Measurements from ENCODE around the gene GLT8D1. TPM values are rescaled to one million over a fixed set of nuclear protein-coding genes. Genes with fewer than 3 reads are reported as not detected.

The GLT8D1 gene
- total and polyA plus RNA-seq, 2 donors (not counting 1 experiment from before 2014, with no cell fraction given): 116 to 160 TPM

DNA sequence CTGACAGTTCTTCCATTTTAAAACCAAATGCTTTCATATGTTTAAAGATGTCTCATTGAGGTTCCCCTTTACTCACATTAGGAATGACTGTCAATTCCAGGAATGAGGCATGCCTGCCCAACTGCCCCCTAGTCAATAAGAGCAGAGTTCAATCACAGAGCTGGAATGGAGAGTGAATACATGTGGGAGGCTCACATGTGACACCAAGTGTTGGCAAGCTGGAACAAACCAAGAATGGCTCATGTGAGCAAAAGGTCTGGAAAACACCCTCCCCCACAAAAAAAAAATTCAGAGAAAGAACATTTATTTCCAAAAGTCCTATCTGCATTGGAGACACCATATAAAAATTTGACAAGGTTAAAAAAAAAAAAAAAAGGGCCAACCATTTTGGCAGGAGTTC, 23.6 kb downstream of the GLT8D1 start:
- Histone ChIP-seq H3K79me2 (ENCODE audit: control insufficient read depth, insufficient read depth, low read length) (peaks cover 64% of the 10 kb centered on the region), H2AFZ (ENCODE audit: low read length) (no peak overlapping the region), H3K36me3 (ENCODE audit: control insufficient read depth, insufficient read depth, low read length) (peaks cover 3% of the 10 kb centered on the region), H3K27ac (ENCODE audit: insufficient read depth, low read length) (peak overlapping the region; percentile 76), H3K27me3 (ENCODE audit: control insufficient read depth, insufficient read depth, low read length) (no peaks in the 10 kb centered on the region), H3K4me3 (replicated peaks in 1 of 4; ENCODE audit: control extremely low read depth in 1 of 4, insufficient read depth in 1 of 4, low read depth in 3 of 4, low read length in 4 of 4) (peak overlapping the region in 1 of 4 experiments; percentile 33), H3K4me2 (ENCODE audit: extremely low read depth, insufficient read depth, low read length) (no peak overlapping the region), H4K20me1 (ENCODE audit: control insufficient read depth, extremely low read depth, insufficient read depth, low read length) (no peaks in the 10 kb centered on the region), H3K4me1 (ENCODE audit: control insufficient read depth, extremely low read depth, insufficient read depth, low read length) (peaks cover 18% of the 10 kb centered on the region), H3K9ac (ENCODE audit: insufficient read depth, low read length) (no peak overlapping the region), H3K9me3 (ENCODE audit: control insufficient read depth, insufficient read depth, low read depth, low read length) (no peaks in the 10 kb centered on the region)
- TF ChIP-seq, protein P1, sequence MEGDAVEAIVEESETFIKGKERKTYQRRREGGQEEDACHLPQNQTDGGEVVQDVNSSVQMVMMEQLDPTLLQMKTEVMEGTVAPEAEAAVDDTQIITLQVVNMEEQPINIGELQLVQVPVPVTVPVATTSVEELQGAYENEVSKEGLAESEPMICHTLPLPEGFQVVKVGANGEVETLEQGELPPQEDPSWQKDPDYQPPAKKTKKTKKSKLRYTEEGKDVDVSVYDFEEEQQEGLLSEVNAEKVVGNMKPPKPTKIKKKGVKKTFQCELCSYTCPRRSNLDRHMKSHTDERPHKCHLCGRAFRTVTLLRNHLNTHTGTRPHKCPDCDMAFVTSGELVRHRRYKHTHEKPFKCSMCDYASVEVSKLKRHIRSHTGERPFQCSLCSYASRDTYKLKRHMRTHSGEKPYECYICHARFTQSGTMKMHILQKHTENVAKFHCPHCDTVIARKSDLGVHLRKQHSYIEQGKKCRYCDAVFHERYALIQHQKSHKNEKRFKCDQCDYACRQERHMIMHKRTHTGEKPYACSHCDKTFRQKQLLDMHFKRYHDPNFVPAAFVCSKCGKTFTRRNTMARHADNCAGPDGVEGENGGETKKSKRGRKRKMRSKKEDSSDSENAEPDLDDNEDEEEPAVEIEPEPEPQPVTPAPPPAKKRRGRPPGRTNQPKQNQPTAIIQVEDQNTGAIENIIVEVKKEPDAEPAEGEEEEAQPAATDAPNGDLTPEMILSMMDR (conservative IDR thresholded peaks at IDR 0.05 in 1 of 2, IDR thresholded peaks at IDR 0.05 in 1 of 2; ENCODE audit: low read depth in 1 of 2, low read length in 2 of 2): peak in 1 of 2 donors; percentile 12
- TF ChIP-seq EZH2 (IDR thresholded peaks at IDR 0.05; ENCODE audit: low read length, missing control alignments): no peak
- DNase-seq (ENCODE audit: low read depth in 2 of 2): peak; percentile 80 to 94

DNA sequence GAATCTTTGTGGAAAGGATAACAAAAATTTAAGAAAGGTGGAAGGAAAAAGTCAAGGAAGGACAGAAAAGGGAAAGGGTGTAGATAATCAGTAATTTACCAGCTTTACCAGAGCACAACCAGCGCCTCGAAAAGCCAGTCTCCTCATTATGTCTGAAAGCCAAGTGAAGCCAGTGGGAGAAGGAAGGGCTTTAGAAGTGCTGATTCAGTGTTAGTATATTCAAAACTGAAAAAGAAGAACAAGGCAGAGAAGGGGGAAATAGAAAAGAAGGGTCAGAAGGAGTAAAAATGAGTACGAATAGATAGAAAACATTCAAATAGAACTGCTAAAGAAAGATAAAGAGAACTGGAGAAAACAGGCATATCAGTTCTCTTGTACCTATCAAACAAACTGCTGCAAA, 24.0 kb downstream of the GLT8D1 start:
- Histone ChIP-seq H3K4me2 (ENCODE audit: extremely low read depth, insufficient read depth, low read length) (no peak overlapping the region), H3K79me2 (ENCODE audit: control insufficient read depth, insufficient read depth, low read length) (peaks cover 60% of the 10 kb centered on the region), H3K4me1 (ENCODE audit: control insufficient read depth, extremely low read depth, insufficient read depth, low read length) (peaks cover 15% of the 10 kb centered on the region), H3K36me3 (ENCODE audit: control insufficient read depth, insufficient read depth, low read length) (peaks cover 3% of the 10 kb centered on the region), H3K4me3 (replicated peaks in 1 of 4; ENCODE audit: control extremely low read depth in 1 of 4, insufficient read depth in 1 of 4, low read depth in 3 of 4, low read length in 4 of 4) (peak overlapping the region in 1 of 4 experiments; percentile 33), H4K20me1 (ENCODE audit: control insufficient read depth, extremely low read depth, insufficient read depth, low read length) (no peaks in the 10 kb centered on the region), H3K27me3 (ENCODE audit: control insufficient read depth, insufficient read depth, low read length) (no peaks in the 10 kb centered on the region), H3K9ac (ENCODE audit: insufficient read depth, low read length) (no peak overlapping the region), H3K27ac (ENCODE audit: insufficient read depth, low read length) (peak overlapping the region; percentile 76), H2AFZ (ENCODE audit: low read length) (no peak overlapping the region), H3K9me3 (ENCODE audit: control insufficient read depth, insufficient read depth, low read depth, low read length) (no peaks in the 10 kb centered on the region)
- TF ChIP-seq EZH2 (IDR thresholded peaks at IDR 0.05; ENCODE audit: low read length, missing control alignments): no peak
- TF ChIP-seq, protein P1 (conservative IDR thresholded peaks at IDR 0.05 in 1 of 2, IDR thresholded peaks at IDR 0.05 in 1 of 2; ENCODE audit: low read depth in 1 of 2, low read length in 2 of 2): no peak
- DNase-seq (ENCODE audit: low read depth in 2 of 2): no peak

DNA sequence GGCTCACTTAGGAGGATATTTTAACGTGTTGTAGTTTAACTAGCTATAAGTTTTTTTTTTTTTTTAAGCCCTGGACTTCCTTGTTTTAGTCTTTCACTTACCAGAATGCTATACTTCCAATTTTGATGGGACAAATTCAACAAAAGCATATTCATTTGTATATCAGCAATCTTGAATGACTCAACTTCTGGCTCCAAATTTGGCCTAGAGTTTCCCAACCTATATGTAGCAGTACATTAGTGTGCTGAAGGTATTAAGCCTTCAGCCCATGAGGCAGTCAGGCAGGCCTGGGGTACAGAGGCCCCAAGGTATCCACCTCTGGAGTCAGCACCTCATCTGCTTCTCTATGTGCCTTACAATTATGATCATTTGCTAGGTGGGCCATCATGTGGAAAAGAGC, 25.8 kb downstream of the GLT8D1 start:
- Histone ChIP-seq H3K9ac (ENCODE audit: insufficient read depth, low read length) (no peak overlapping the region), H3K4me2 (ENCODE audit: extremely low read depth, insufficient read depth, low read length) (no peak overlapping the region), H3K4me1 (ENCODE audit: control insufficient read depth, extremely low read depth, insufficient read depth, low read length) (peaks cover 15% of the 10 kb centered on the region), H2AFZ (ENCODE audit: low read length) (no peak overlapping the region), H3K79me2 (ENCODE audit: control insufficient read depth, insufficient read depth, low read length) (peaks cover 46% of the 10 kb centered on the region), H4K20me1 (ENCODE audit: control insufficient read depth, extremely low read depth, insufficient read depth, low read length) (no peaks in the 10 kb centered on the region), H3K9me3 (ENCODE audit: control insufficient read depth, insufficient read depth, low read depth, low read length) (no peaks in the 10 kb centered on the region), H3K27ac (ENCODE audit: insufficient read depth, low read length) (peak overlapping the region; percentile 34), H3K36me3 (ENCODE audit: control insufficient read depth, insufficient read depth, low read length) (peaks cover 3% of the 10 kb centered on the region), H3K27me3 (ENCODE audit: control insufficient read depth, insufficient read depth, low read length) (no peaks in the 10 kb centered on the region), H3K4me3 (replicated peaks in 1 of 4; ENCODE audit: control extremely low read depth in 1 of 4, insufficient read depth in 1 of 4, low read depth in 3 of 4, low read length in 4 of 4) (no peak overlapping the region)
- DNase-seq (ENCODE audit: low read depth in 2 of 2): peak in 1 of 2 donors; percentile 61
- TF ChIP-seq, protein P1 (conservative IDR thresholded peaks at IDR 0.05 in 1 of 2, IDR thresholded peaks at IDR 0.05 in 1 of 2; ENCODE audit: low read depth in 1 of 2, low read length in 2 of 2): no peak
- TF ChIP-seq EZH2 (IDR thresholded peaks at IDR 0.05; ENCODE audit: low read length, missing control alignments): no peak

Data from fibroblast of lung (primary cell).